CD4-positive, alpha-beta T cell (primary cell): ENCODE data around the gene CLSTN1. TPM values are rescaled to one million over a fixed set of nuclear protein-coding genes. Genes with fewer than 3 reads are reported as not detected.

Experiments
- ATAC-seq: fragments of 200-7000 bp; cut with Tn5 transposase; one replicate; pipeline ENCODE4 v1.10.0; 2022; ENCODE audit warnings: mild to moderate bottlenecking; ENCODE audit not compliant: poor library complexity
- CTCF ChIA-PET: fragments of 350-600 bp; sonication (Branson Sonifier 250); formaldehyde crosslinking; loops from one replicate; lab custom pipeline; 2021; ENCODE audit warnings: antibody characterized with exemption, inconsistent platforms; lab: Charles Lee
- POLR2A ChIA-PET: fragments of 350-600 bp; sonication (Branson Sonifier 250); formaldehyde crosslinking; loops from one replicate; lab custom pipeline; 2021; ENCODE audit warnings: antibody characterized with exemption, inconsistent platforms; lab: Charles Lee
- DNase-seq, 14 experiments: peaks; one replicate each; pipeline ENCODE4 v3.0.0-alpha.2; 2013 to 2020; ENCODE audit warnings: mixed read lengths in 2 of 14
- H3K27ac ChIP-seq, 2 donors: one replicate each; pipeline versions ENCODE4 v1.5.1 to v1.7.0; 2013; ENCODE audit warnings: low read length in 2 of 2, low read depth in 1 of 2, mild to moderate bottlenecking in 1 of 2
- H3K27me3 ChIP-seq, 2 experiments: 1 replicate in 1 of 2; 2 replicates in 1 of 2; pipeline versions ENCODE4 v1.6.1 to v1.7.0; 2013; ENCODE audit warnings: low read length in 2 of 2, control low read depth in 1 of 2, mild to moderate bottlenecking in 1 of 2, moderate library complexity in 1 of 2; ENCODE audit not compliant: insufficient read depth in 2 of 2, control insufficient read depth in 1 of 2
- H3K36me3 ChIP-seq: one replicate; pipeline ENCODE4 v1.6.1; 2013; ENCODE audit warnings: low read length, control low read depth; ENCODE audit not compliant: insufficient read depth
- H3K4me1 ChIP-seq: one replicate; pipeline ENCODE4 v1.6.1; 2013; ENCODE audit warnings: low read length, control low read depth; ENCODE audit not compliant: insufficient read depth
- H3K4me3 ChIP-seq: one replicate; pipeline ENCODE4 v1.5.1; 2013; ENCODE audit warnings: mild to moderate bottlenecking, low read length, moderate library complexity
- H3K9me3 ChIP-seq, 2 experiments: 1 replicate in 1 of 2; 2 replicates in 1 of 2; pipeline versions ENCODE4 v1.6.1 to v1.7.0; 2013; ENCODE audit warnings: low read length in 2 of 2, mild to moderate bottlenecking in 2 of 2, control low read depth in 1 of 2, moderate library complexity in 1 of 2; ENCODE audit not compliant: control insufficient read depth in 1 of 2, insufficient read depth in 1 of 2
- H3K27ac Mint-ChIP-seq: one replicate; pipeline ENCODE4 v1.8.0; 2020; ENCODE audit warnings: mixed read lengths
- H3K27me3 Mint-ChIP-seq: one replicate; pipeline ENCODE4 v1.8.0; 2021; ENCODE audit warnings: mixed read lengths
- H3K36me3 Mint-ChIP-seq: one replicate; pipeline ENCODE4 v1.8.0; 2021; ENCODE audit warnings: low read depth, mixed read lengths
- H3K4me1 Mint-ChIP-seq: one replicate; pipeline ENCODE4 v1.8.0; 2021; ENCODE audit warnings: low read depth, mixed read lengths
- H3K4me3 Mint-ChIP-seq: one replicate; pipeline ENCODE4 v1.8.0; 2020; ENCODE audit warnings: mild to moderate bottlenecking, mixed read lengths
- H3K9me3 Mint-ChIP-seq: one replicate; pipeline ENCODE4 v1.8.0; 2020; ENCODE audit warnings: mixed read lengths
- CTCF ChIP-seq: fragments of 200-600 bp; IDR thresholded peaks from one replicate; pipeline ENCODE4 v1.8.0; 2022; ENCODE audit warnings: antibody characterized with exemption, mild to moderate bottlenecking
- intact Hi-C, 2 experiments: fragments of 100-400 bp; cut with DNase I in 1 of 2; cut with micrococcal nuclease in 1 of 2; formaldehyde crosslinking; loops; one replicate each; pipeline versions ENCODE4 v1.15.1 to v1.9.0; 2023 to 2025; cut with DNase I, micrococcal nuclease
- total RNA-seq, 174 experiments: library from RNA in 2 of 174; stranded (reverse) in 2 of 174; gene quantifications; one replicate each; pipeline ENCODE4 v1.2.3 and lab custom pipeline; 2021 to 2026

Gene CLSTN1
- total RNA-seq, 2 experiments from 2014 or later = 66.8 to 68.1 TPM

GRCh38 chr1:9844106-9844505, 20.3 kb upstream of the CLSTN1 start:
- ATAC-seq (no peak), DNase-seq (no peak)
- Histone ChIP-seq H3K27ac (no peak overlapping the region), H3K36me3 (no peaks in the 10 kb centered on the region), H3K4me3 (no peak overlapping the region), H3K4me1 (no peaks in the 10 kb centered on the region), H3K9me3 (peaks cover 0 to 11% of the 10 kb centered on the region in 2 experiments), H3K27me3 (no peaks in the 10 kb centered on the region)
- no peak overlapping the region for H3K4me3 Mint-ChIP-seq
- no peaks in the 10 kb centered on the region for H3K27me3 Mint-ChIP-seq
- H3K36me3 Mint-ChIP-seq = no peaks in the 10 kb centered on the region
- intact Hi-C loops = no loop called here
- no peak for TF ChIP-seq CTCF
- H3K9me3 Mint-ChIP-seq = no peaks in the 10 kb centered on the region
- CTCF ChIA-PET = no interaction called here
- POLR2A ChIA-PET = no interaction called here
- no peaks in the 10 kb centered on the region for H3K4me1 Mint-ChIP-seq
- H3K27ac Mint-ChIP-seq = no peak overlapping the region

- DNase-seq = no peak
- no peaks in the 10 kb centered on the region for H3K27me3 ChIP-seq
- H3K36me3 ChIP-seq = no peaks in the 10 kb centered on the region
- no peaks in the 10 kb centered on the region for H3K4me1 Mint-ChIP-seq
- H3K4me3 ChIP-seq = no peak overlapping the region
- POLR2A ChIA-PET = no interaction called here
- no peak overlapping the region for H3K27ac ChIP-seq
- H3K9me3 Mint-ChIP-seq = no peaks in the 10 kb centered on the region
- H3K9me3 ChIP-seq = peaks cover 0 to 11% of the 10 kb centered on the region in 2 experiments
- ATAC-seq = no peak
- H3K36me3 Mint-ChIP-seq = no peaks in the 10 kb centered on the region
- no peak overlapping the region for H3K27ac Mint-ChIP-seq
- no peak for TF ChIP-seq CTCF
- intact Hi-C loops = no loop called here
- CTCF ChIA-PET = no interaction called here
- no peaks in the 10 kb centered on the region for H3K4me1 ChIP-seq
- no peak overlapping the region for H3K4me3 Mint-ChIP-seq
- no peaks in the 10 kb centered on the region for H3K27me3 Mint-ChIP-seq
Measured at GRCh38 chr1:9843576-9843945, 19.8 kb upstream of the CLSTN1 start.

GRCh38 chr1:9842781-9843575, 19.2 kb upstream of the CLSTN1 start:
- no peak for TF ChIP-seq CTCF
- Histone ChIP-seq H3K9me3 (peaks cover 0 to 11% of the 10 kb centered on the region in 2 experiments), H3K36me3 (no peaks in the 10 kb centered on the region), H3K27ac (no peak overlapping the region), H3K27me3 (no peaks in the 10 kb centered on the region), H3K4me1 (no peaks in the 10 kb centered on the region), H3K4me3 (no peak overlapping the region)
- Mint-ChIP-seq H3K36me3 (no peaks in the 10 kb centered on the region), H3K4me3 (no peak overlapping the region), H3K9me3 (no peaks in the 10 kb centered on the region), H3K4me1 (no peaks in the 10 kb centered on the region), H3K27me3 (no peaks in the 10 kb centered on the region), H3K27ac (no peak overlapping the region)
- no peak for DNase-seq
- POLR2A ChIA-PET = no interaction called here
- CTCF ChIA-PET = no interaction called here
- no peak for ATAC-seq
- intact Hi-C loops = no loop called here
